IMR-90 (cell line): ENCODE data around the gene ARHGAP10.

Experiments used
- POLR2A ChIP-seq: IDR thresholded peaks from 2 replicates; pipeline ENCODE4 v1.6.1; 2012; ENCODE audit warnings: mild to moderate bottlenecking, low read depth, low read length
- RAD21 ChIP-seq: IDR thresholded peaks from 2 replicates; pipeline ENCODE4 v1.6.1; 2012; ENCODE audit warnings: low read length, improper control_type of control experiment
- TF ChIP-seq, protein P1 (sequence below): conservative IDR thresholded peaks from 2 replicates; pipeline ENCODE4 v1.5.1; 2012; ENCODE audit warnings: mild to moderate bottlenecking, low read depth, low read length, improper control_type of control experiment

- TF ChIP-seq, protein P1, sequence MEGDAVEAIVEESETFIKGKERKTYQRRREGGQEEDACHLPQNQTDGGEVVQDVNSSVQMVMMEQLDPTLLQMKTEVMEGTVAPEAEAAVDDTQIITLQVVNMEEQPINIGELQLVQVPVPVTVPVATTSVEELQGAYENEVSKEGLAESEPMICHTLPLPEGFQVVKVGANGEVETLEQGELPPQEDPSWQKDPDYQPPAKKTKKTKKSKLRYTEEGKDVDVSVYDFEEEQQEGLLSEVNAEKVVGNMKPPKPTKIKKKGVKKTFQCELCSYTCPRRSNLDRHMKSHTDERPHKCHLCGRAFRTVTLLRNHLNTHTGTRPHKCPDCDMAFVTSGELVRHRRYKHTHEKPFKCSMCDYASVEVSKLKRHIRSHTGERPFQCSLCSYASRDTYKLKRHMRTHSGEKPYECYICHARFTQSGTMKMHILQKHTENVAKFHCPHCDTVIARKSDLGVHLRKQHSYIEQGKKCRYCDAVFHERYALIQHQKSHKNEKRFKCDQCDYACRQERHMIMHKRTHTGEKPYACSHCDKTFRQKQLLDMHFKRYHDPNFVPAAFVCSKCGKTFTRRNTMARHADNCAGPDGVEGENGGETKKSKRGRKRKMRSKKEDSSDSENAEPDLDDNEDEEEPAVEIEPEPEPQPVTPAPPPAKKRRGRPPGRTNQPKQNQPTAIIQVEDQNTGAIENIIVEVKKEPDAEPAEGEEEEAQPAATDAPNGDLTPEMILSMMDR, result no peak
- TF ChIP-seq RAD21 (no peak), POLR2A (no peak)
Observed at GRCh38 chr4:148064451-148064850, 332.6 kb downstream of the ARHGAP10 start.
